RWPE1 (cell line): ENCODE measurements around the gene SKIC2.
A peak's percentile ranks its signal among the peaks of the same experiment; 100 is the strongest.
"Not testable (repeated sequence)": the region's sequence is repeated elsewhere in the genome, so short reads cannot be mapped to it uniquely, and the experiment has no call there.

Experiments used
- CTCF ChIA-PET: fragments of 350-600 bp; sonication (Branson Sonifier 250); formaldehyde crosslinking; extraction: SDS; loops from one replicate; lab custom pipeline; 2021; lab: Yijun Ruan, JAX
- POLR2A ChIA-PET: fragments of 400-600 bp; formaldehyde crosslinking; extraction: SDS; loops from one replicate; lab custom pipeline; 2020; ENCODE audit warnings: antibody characterized with exemption; ENCODE audit not compliant: low non-redundant PET; lab: Yijun Ruan, JAX
- DNase-seq: peaks from one replicate; pipeline ENCODE4 v3.0.0; 2012; ENCODE audit warnings: low spot score
- H3K27ac ChIP-seq: fragments of 450-650 bp; 2 replicates; pipeline ENCODE4 v1.5.1; 2017
- TF ChIP-seq, protein P1 (sequence below): fragments of 450-650 bp; conservative IDR thresholded peaks from 2 replicates; pipeline ENCODE4 v1.5.1; 2017; ENCODE audit warnings: low read depth, mild to moderate bottlenecking

Gene SKIC2

DNA sequence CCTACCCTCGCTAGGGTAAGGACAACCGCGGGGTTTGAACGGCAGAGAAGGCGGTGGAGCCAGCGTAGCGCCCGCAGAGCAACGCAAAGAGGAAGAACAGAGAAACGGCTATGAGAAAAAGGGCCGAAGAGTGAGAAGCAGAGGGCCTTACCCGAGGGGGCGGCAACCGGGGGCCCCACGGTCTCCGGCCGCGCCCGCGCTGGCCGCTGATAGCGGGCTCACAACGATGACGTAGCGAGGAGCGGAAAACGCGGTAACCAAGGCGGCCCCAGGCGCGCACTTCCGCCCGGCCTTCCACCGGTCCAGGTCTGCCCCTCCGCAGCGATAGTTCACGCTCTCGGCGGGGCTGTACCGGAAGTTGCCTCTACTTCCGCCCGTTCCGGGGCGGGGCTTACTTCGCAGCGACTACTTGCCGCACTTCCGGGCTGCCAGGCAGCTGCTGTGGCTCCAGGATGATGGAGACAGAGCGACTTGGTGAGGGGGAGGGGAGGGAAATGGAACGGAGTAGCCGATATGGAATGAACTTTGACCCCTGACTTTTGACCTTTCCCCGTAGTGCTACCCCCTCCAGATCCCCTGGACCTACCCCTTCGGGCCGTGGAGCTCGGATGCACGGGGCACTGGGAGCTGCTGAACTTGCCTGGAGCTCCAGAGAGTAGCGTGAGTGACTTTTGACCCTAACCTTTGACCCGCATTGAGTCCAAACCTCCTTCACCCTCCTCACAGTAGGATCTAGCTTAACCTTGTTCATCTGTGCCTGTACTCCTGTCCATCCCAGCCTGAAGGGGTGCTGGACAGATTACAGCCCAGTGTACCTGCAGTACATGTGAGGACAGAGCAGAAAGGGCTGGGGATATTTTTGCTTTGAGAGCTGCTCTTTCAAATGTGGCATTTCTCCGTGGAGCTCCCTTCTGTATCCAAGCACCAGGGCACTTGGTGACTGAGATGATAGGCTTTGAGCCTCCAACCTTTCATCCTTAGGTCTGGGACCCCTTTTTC lies at the start of gene SKIC2, which contains the start of gene NELFE:
SKIC2 (plus strand) TSS at position 435 of the 999 bp plus-strand sequence; CDS start at position 453, 18 bp downstream.
NELFE (minus strand) TSS at position 231 of the 999 bp plus-strand sequence. CDS start 525 bp downstream, outside the sequence.
- CTCF ChIA-PET: no interaction called here
- peak within 1 kb of the TSS; percentile 72 for H3K27ac ChIP-seq
- POLR2A ChIA-PET: interaction anchor here (0.8 to 1.5 kb wide), 3 partner anchors 11 to 14 kb away, joined by 3 to 6 read pairs (median 4); partner anchors contain the start of genes CFB and DXO
- peak; percentile 99 for DNase-seq
- TF ChIP-seq, protein P1, sequence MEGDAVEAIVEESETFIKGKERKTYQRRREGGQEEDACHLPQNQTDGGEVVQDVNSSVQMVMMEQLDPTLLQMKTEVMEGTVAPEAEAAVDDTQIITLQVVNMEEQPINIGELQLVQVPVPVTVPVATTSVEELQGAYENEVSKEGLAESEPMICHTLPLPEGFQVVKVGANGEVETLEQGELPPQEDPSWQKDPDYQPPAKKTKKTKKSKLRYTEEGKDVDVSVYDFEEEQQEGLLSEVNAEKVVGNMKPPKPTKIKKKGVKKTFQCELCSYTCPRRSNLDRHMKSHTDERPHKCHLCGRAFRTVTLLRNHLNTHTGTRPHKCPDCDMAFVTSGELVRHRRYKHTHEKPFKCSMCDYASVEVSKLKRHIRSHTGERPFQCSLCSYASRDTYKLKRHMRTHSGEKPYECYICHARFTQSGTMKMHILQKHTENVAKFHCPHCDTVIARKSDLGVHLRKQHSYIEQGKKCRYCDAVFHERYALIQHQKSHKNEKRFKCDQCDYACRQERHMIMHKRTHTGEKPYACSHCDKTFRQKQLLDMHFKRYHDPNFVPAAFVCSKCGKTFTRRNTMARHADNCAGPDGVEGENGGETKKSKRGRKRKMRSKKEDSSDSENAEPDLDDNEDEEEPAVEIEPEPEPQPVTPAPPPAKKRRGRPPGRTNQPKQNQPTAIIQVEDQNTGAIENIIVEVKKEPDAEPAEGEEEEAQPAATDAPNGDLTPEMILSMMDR: no peak

DNA sequence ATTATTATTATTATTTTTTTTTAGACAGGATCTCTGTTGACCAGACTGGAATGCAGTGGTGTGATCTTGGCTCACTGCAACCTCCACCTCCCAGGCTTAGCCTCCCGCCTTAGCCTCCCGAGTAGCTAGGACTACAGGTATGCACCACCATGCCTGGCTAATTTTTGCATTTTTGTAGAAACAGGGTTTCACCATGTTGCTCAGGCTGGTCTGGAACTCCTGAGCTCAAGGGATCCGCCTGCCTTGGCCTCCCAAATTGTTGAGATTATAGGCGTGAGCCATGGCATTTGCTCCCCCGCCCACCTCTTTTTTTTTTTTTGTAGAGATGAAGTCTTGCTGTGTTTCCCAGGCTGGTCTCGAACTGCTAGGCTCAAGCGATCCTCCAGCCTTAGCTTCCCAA lies 49.7 kb upstream of the SKIC2 start:
- CTCF ChIA-PET: interaction anchor here (0.6 to 0.7 kb wide), 2 partner anchors 139 to 963 kb away, joined by 3 to 9 read pairs; no protein-coding TSS in a partner anchor
- DNase-seq, H3K27ac ChIP-seq, POLR2A ChIA-PET: not testable (repeated sequence)

DNA sequence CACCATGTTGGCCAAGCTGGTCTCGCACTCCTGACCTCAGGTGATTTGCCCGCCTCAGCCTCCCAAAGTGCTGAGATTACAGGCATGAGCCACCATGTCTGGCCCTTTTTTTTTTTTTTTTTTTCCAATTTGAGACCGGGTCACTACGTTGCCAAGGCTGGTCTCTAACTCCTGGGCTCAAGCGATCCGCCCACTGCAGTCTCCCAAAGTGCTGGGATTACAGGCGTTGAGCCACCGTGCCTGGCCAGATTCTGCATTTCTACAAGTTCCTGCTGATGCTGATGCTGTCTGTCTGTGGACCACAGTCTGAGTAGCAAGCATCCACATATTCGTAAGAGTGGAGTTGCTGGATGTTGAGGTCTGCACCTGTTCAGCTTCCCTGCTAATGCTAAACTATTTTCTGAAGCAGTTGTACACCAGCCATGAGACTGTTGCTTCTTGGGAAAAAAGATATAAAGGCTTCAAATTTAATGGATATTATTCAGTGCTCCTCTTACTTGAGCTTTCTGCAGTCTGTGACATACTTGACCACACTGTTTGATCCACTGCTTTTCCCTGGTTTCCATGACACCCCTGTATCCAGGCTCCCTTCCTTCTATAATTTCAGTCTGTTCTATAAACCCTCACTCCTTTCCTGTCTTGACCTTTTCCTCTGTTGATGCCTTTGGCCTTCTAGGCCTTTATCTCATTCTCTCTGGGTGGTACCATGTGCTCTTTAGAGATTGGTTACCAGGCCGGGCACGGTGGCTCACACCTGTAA lies 47.0 kb upstream of the SKIC2 start:
- ChIA-PET CTCF (no interaction called here), POLR2A (interaction anchor here (0.6 to 0.9 kb wide), 2 partner anchors 194 to 1663 kb away, joined by 4 read pairs; no protein-coding TSS in a partner anchor)
- TF ChIP-seq, protein P1: no peak
- H3K27ac ChIP-seq: peak overlapping the region; percentile 77
- no peak for DNase-seq

DNA sequence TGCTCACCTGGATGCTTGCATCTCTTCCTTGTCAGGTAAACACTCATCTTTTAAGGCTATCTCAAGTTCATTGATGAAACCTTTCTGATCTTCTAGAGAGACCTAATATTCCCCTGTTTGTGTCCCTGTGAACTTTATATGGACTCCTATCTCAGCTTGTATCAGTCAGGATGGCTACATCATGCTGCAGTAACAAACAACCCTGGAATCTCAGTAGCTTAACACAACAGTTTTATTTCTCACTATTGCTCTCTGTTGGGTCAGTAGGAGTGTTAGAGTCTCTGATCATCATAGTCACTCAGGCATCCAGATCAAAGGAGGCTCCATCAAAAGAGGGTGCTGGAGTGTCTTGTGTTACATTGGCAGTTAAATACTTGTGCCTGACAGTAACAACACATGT lies 43.6 kb upstream of the SKIC2 start:
- H3K27ac ChIP-seq: no peak overlapping the region
- CTCF ChIA-PET: interaction anchor here (0.7 kb wide), 1 partner anchor 198 kb away, joined by 3 read pairs; no protein-coding TSS in a partner anchor
- no peak for DNase-seq
- TF ChIP-seq, protein P1: no peak
- POLR2A ChIA-PET: no interaction called here

DNA sequence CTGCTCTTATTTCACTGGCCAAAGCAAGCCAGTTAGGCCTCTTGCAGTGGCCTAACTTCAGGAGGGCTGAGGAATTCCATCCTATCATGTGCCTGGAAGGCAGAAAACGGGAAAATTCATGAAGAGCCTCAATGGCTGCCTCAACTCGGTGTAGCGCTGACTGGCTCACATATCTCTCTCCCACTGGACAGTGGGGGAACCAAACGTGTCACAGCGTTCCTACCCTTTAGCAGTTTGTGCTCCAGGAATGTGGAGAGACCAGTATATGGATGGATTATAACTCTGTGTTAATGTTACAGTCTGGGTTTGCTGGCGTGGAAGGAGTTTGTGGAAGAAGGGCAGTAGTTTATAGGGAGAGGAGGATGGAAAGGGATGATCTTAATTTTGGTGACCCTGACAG lies 43.2 kb upstream of the SKIC2 start:
- no peak for DNase-seq
- POLR2A ChIA-PET: no interaction called here
- TF ChIP-seq, protein P1: no peak
- H3K27ac ChIP-seq: no peak overlapping the region
- CTCF ChIA-PET: interaction anchor here (0.7 kb wide), 1 partner anchor 199 kb away, joined by 3 read pairs; no protein-coding TSS in a partner anchor

DNA sequence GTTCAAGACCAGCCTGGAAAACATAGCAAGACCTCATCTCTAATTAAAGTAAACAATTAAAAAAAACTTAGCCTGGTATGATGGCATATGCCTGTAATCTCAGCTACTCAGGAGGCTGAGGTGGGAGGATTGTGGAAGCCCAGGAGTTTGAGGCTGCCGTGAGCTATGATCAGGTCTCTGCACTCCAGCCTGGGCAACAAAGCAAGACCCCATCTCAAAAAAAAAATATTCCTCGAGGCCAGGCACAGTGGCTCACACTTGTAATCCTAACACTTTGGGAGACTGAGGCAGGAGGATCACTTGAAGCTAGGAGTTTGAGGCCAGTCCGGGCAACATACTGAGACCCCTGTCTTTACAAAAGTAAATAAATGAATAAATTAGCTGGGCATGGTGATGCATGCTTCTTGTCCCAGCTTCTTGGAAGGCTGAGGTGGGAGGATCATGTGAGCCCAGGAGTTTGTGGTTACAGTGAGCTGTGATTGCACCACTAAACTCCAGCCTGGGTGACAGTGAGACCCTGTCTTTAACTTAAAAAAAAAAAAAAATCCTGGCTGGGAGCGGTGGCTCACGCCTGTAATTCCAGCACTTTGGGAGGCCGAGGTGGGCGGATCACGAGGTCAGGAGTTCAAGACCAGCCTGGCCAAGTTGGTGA lies 40.8 kb upstream of the SKIC2 start:
- CTCF ChIA-PET: interaction anchor here (0.6 to 0.7 kb wide), 3 partner anchors 24 to 1029 kb away, joined by 4 to 7 read pairs (median 5); no protein-coding TSS in a partner anchor
- no peak for DNase-seq
- POLR2A ChIA-PET: no interaction called here

More for the DNA sequence above, 40.8 kb upstream of the SKIC2 start:
- H3K27ac ChIP-seq: no peak overlapping the region
- TF ChIP-seq, protein P1: no peak
